A549 (cell line): ENCODE data around the gene CDK19. TPM values are rescaled to one million over a fixed set of nuclear protein-coding genes. Genes with fewer than 3 reads are reported as not detected.

Experiments
- ATAC-seq, 2 experiments: fragments of 200-7000 bp in 1 of 2; fragments of >200 bp in 1 of 2; cut with Nextera tagmentation in 1 of 2; cut with Tn5 transposase in 1 of 2; 3 replicates each; pipeline versions ENCODE4 v1.8.0 to v1.9.1; 2018 to 2020; ENCODE audit warnings: mild to moderate bottlenecking in 1 of 2, moderate library complexity in 1 of 2
- CTCF ChIA-PET: fragments of 300-600 bp; sonication (Branson Sonifier 250); formaldehyde crosslinking; extraction: SDS; loops from one replicate; lab custom pipeline; 2021; ENCODE audit warnings: antibody characterized with exemption, inconsistent platforms; lab: Yijun Ruan, JAX
- POLR2A ChIA-PET: fragments of 350-600 bp; formaldehyde crosslinking; extraction: SDS; loops from one replicate; lab custom pipeline; 2021; ENCODE audit warnings: antibody characterized with exemption, inconsistent platforms; lab: Yijun Ruan, JAX
- DNase-seq, 2 experiments: peaks; one replicate each; pipeline versions ENCODE4 v3.0.0 to v3.0.0-alpha.2; 2011 to 2016; ENCODE audit warnings: low read depth in 1 of 2, low spot score in 1 of 2
- FAIRE-seq: peaks from 2 replicates; lab custom pipeline; 2011; peaks lifted over from hg19 to GRCh38; lab: Jason Lieb, UNC
- H3K27ac ChIP-seq, 2 experiments: fragments of >200 bp; sonication (Bioruptor Twin); formaldehyde crosslinking; 3 replicates each; pipeline ENCODE4 v1.5.1; 2016 to 2017
- H3K4me1 ChIP-seq: fragments of >200 bp; sonication (Bioruptor Twin); formaldehyde crosslinking; 3 replicates; pipeline ENCODE4 v1.6.1; 2016
- H3K4me2 ChIP-seq: fragments of >200 bp; sonication (Bioruptor Twin); formaldehyde crosslinking; 3 replicates; pipeline ENCODE4 v1.6.1; 2016
- H3K4me3 ChIP-seq: fragments of >200 bp; sonication (Bioruptor Twin); formaldehyde crosslinking; 3 replicates; pipeline ENCODE4 v1.5.1; 2016
- H3K9me3 ChIP-seq: fragments of >200 bp; sonication (Bioruptor Twin); formaldehyde crosslinking; 3 replicates; pipeline ENCODE4 v1.6.1; 2016
- CEBPB ChIP-seq, 2 experiments: fragments of >200 bp in 1 of 2; sonication (Bioruptor Twin) in 1 of 2; formaldehyde crosslinking in 1 of 2; IDR thresholded peaks; 2 replicates each; pipeline ENCODE4 v1.6.1; 2012 to 2016
- CHD4 ChIP-seq: fragments of 200-600 bp; sonication (generic); IDR thresholded peaks from 2 replicates; pipeline ENCODE4 v1.6.1; 2016; ENCODE audit warnings: antibody characterized with exemption, mild to moderate bottlenecking, borderline replicate concordance
- EHF ChIP-seq: fragments of 250-450 bp; sonication (Bioruptor Pico); IDR thresholded peaks from 2 replicates; pipeline ENCODE4 v1.5.0; 2020; ENCODE audit warnings: mild to moderate bottlenecking
- ESRRA ChIP-seq: fragments of 150-350 bp; IDR thresholded peaks from 2 replicates; pipeline ENCODE4 v1.6.1; 2014; ENCODE audit warnings: mild to moderate bottlenecking, low read length, borderline replicate concordance
- GATA3 ChIP-seq: IDR thresholded peaks from 2 replicates; pipeline ENCODE4 v1.6.1; 2012; ENCODE audit warnings: borderline replicate concordance
- HEYL ChIP-seq: fragments of 250-450 bp; sonication (Bioruptor Pico); IDR thresholded peaks from 2 replicates; pipeline ENCODE4 v1.8.0; 2021; ENCODE audit warnings: mild to moderate bottlenecking, moderate library complexity
- HOXB13 ChIP-seq: fragments of 250-450 bp; sonication (Bioruptor Pico); IDR thresholded peaks from 2 replicates; pipeline ENCODE4 v1.5.0; 2020; ENCODE audit warnings: low read depth, mild to moderate bottlenecking, moderate library complexity
- HOXB5 ChIP-seq: fragments of 250-450 bp; sonication (Bioruptor Pico); IDR thresholded peaks from 2 replicates; pipeline ENCODE4 v1.5.0; 2020; ENCODE audit warnings: mild to moderate bottlenecking, moderate library complexity
- JUN ChIP-seq, 2 experiments: fragments of >200 bp; sonication (Bioruptor Twin); formaldehyde crosslinking; IDR thresholded peaks; 2 replicates in 1 of 2; 3 replicates in 1 of 2; pipeline ENCODE4 v1.6.1; 2016 to 2017
- MYC ChIP-seq: IDR thresholded peaks from 2 replicates; pipeline ENCODE4 v1.6.1; 2012; ENCODE audit warnings: mild to moderate bottlenecking, inconsistent platforms, low read length, improper control_type of control experiment, borderline replicate concordance
- NFE2L2 ChIP-seq: fragments of 150-350 bp; conservative IDR thresholded peaks from 2 replicates; pipeline ENCODE4 v1.6.1; 2014; ENCODE audit warnings: low read length
- RNF2 ChIP-seq: fragments of 200-600 bp; sonication (generic); IDR thresholded peaks from 2 replicates; pipeline ENCODE4 v1.6.1; 2016; ENCODE audit warnings: low read depth, mild to moderate bottlenecking, antibody characterized with exemption, moderate library complexity, borderline replicate concordance
- SREBF2 ChIP-seq: fragments of 450-650 bp; IDR thresholded peaks from 2 replicates; pipeline ENCODE4 v1.6.1; 2014; ENCODE audit warnings: mild to moderate bottlenecking, moderate library complexity
- ZFP36 ChIP-seq: fragments of 450-650 bp; IDR thresholded peaks from 2 replicates; pipeline ENCODE4 v1.6.1; 2014; ENCODE audit warnings: borderline replicate concordance; ENCODE audit not compliant: partially characterized antibody
- WGBS: methylation state at CpG from one replicate; pipeline ENCODE4 v1.1.6; 2017; ENCODE audit errors: missing lambda C conversion rate; 5-methylcytosine and 5-hydroxymethylcytosine counted together
- polyA plus RNA-seq, 4 experiments: library from polyadenylated mRNA; depleted of rRNA in 3 of 4; stranded (reverse); fragments of >200 nt; fragmentation: RNase III in 1 of 4; extraction: RNeasy Plus Mini Kit Qiagen cat#74134 plus additional on column Dnase treatment in 1 of 4; gene quantifications; 2 replicates in 3 of 4; 3 replicates in 1 of 4; pipeline ENCODE4 v1.2.3, GENCODE V29; 2011 to 2017
- TF ChIP-seq, protein P1 (sequence below): fragments of 200-600 bp; sonication (generic); IDR thresholded peaks from 2 replicates; pipeline ENCODE4 v1.6.1; 2016; ENCODE audit warnings: antibody characterized with exemption, mild to moderate bottlenecking, moderate library complexity
- TF ChIP-seq, protein P2 (sequence below): IDR thresholded peaks from 2 replicates; pipeline ENCODE4 v1.6.1; 2012
- TF ChIP-seq, protein P3 (sequence below): fragments of >200 bp; sonication (Bioruptor Twin); formaldehyde crosslinking; IDR thresholded peaks from 2 replicates; pipeline ENCODE4 v1.6.1; 2016
- TF ChIP-seq, protein P4 (sequence below): fragments of 150-350 bp; IDR thresholded peaks from 2 replicates; pipeline ENCODE4 v1.6.1; 2014; ENCODE audit warnings: low read depth, mild to moderate bottlenecking, low read length

The CDK19 gene
- polyA plus RNA-seq, 2 of the 4 experiments (the other 2 are of a cell fraction): 7.1 to 18.6 TPM

DNA sequence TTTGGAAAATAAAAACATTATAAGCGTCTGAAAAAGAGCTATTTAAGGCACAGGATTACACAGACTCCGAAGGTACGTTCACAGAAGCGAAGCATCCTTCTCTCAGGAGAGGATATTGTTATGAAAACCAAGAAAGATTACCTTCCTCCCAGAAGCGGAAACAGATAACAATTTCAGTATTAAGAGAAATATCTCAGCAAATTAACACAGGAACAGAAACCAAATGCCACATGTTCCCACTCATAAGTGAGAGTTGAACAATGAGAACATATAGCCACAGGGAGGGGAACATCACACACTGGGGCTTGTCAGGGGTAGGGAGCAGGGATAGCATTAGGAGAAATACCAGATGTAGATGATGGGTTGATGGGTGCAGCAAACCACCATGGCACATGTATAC is 109.7 kb downstream of the CDK19 start (continued):
- TF ChIP-seq, protein P1, sequence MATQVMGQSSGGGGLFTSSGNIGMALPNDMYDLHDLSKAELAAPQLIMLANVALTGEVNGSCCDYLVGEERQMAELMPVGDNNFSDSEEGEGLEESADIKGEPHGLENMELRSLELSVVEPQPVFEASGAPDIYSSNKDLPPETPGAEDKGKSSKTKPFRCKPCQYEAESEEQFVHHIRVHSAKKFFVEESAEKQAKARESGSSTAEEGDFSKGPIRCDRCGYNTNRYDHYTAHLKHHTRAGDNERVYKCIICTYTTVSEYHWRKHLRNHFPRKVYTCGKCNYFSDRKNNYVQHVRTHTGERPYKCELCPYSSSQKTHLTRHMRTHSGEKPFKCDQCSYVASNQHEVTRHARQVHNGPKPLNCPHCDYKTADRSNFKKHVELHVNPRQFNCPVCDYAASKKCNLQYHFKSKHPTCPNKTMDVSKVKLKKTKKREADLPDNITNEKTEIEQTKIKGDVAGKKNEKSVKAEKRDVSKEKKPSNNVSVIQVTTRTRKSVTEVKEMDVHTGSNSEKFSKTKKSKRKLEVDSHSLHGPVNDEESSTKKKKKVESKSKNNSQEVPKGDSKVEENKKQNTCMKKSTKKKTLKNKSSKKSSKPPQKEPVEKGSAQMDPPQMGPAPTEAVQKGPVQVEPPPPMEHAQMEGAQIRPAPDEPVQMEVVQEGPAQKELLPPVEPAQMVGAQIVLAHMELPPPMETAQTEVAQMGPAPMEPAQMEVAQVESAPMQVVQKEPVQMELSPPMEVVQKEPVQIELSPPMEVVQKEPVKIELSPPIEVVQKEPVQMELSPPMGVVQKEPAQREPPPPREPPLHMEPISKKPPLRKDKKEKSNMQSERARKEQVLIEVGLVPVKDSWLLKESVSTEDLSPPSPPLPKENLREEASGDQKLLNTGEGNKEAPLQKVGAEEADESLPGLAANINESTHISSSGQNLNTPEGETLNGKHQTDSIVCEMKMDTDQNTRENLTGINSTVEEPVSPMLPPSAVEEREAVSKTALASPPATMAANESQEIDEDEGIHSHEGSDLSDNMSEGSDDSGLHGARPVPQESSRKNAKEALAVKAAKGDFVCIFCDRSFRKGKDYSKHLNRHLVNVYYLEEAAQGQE: no peak
- TF ChIP-seq, protein P2, sequence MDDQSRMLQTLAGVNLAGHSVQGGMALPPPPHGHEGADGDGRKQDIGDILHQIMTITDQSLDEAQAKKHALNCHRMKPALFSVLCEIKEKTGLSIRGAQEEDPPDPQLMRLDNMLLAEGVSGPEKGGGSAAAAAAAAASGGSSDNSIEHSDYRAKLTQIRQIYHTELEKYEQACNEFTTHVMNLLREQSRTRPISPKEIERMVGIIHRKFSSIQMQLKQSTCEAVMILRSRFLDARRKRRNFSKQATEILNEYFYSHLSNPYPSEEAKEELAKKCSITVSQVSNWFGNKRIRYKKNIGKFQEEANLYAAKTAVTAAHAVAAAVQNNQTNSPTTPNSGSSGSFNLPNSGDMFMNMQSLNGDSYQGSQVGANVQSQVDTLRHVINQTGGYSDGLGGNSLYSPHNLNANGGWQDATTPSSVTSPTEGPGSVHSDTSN: no peak
- no peak for TF ChIP-seq EHF (CRISPR knock-in tag)

DNA sequence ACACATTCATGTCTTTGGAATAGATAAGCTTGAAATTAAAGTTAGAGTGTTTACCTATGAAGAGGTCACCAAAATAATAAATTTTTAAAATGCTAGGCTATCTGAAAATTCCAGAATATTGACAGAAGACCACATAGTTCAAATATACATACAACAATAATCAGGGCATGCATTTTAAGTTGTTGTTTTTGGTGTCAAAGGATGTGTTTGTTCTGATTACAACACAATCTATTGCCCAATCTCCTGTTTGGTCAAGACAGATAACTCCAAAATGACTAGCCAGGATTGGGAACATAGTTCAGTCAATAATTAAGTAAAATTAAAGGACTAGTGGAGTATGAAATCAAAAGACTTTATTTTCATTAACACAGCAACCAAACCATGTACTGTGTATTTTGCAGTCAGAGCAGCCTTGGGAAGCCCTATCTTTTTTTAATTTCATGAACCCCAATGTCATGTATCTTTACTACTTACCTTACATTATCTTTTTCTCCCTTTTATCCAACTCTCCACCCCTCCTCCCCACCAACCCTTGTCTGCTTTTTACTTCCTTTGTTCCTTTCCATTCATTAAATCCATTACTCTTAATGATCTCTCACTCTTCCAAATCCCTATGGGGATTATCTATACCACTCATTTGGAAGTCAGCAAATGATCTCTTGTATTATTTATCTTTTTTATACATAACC is 111.2 kb downstream of the CDK19 start:
- H3K27ac ChIP-seq: peak overlapping the region in 1 of 2 experiments; percentile 42; a peak in 1 of 6 replicates
- no peaks in the 10 kb centered on the region for H3K9me3 ChIP-seq
- peaks cover 43% of the 10 kb centered on the region for H3K4me1 ChIP-seq
- no peak for FAIRE-seq
- H3K4me3 ChIP-seq: no peak overlapping the region
- H3K4me2 ChIP-seq: peak overlapping the region; percentile 68
- ChIA-PET POLR2A (no interaction called here), CTCF (no interaction called here)
- DNase-seq: no peak
- TF ChIP-seq EHF (CRISPR knock-in tag) (no peak), GATA3 (0 out of 2 replicates have a peak, but pooled peaks have one; percentile 43), CEBPB (IDR thresholded peaks at IDR 0.05) (peak; percentile 93 to 94)
- TF ChIP-seq, protein P3, sequence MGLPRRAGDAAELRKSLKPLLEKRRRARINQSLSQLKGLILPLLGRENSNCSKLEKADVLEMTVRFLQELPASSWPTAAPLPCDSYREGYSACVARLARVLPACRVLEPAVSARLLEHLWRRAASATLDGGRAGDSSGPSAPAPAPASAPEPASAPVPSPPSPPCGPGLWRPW: peak; percentile 65; the same call in 1 of the 2 replicates
- ATAC-seq: no peak

DNA sequence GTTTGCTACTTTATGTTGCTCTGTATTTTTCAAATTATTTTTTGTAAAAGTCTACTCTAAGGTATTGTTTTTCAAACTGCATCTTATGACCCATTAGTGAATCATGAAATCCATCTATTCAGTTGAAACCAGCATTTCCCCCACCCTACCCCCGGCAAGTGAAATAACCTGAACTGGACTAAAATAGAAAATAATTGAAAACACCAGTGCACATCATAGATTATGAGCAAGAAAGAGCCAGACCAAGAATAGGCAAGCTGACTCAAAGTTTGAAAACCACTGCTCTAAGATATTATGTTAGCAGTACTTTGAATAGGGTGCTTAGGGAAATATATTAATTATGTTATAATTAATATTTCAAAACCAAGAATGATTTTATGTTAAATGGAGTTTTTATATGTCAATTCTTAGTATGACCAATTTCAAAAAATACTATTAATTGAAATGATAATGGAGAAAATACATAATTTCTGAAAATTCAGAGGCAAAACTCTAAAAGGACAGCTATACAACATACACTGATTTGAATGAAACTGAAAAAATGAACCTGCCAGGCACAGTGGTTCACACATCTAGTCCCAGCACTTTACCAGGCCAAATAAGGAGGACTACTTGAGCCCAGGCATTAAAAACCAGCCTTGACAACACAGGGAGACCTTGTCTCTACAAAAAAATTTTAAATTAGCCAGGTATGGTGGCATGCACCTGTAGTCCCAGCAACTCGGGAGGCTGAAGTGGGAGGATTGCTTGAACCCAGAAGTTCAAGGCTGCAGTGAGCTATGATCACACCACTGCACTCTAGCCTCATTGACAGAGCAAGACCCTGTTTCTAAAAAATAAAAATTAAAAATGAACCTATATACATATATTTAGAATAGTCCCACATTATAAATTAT is 112.0 kb downstream of the CDK19 start:
- FAIRE-seq (no peak), DNase-seq (no peak), ATAC-seq (no peak)
- Histone ChIP-seq H3K27ac (no peak overlapping the region), H3K4me3 (no peak overlapping the region), H3K4me1 (peaks cover 37% of the 10 kb centered on the region), H3K4me2 (peak overlapping the region; percentile 68), H3K9me3 (no peaks in the 10 kb centered on the region)
- TF ChIP-seq HEYL (CRISPR knock-in tag) (no peak), JUN (IDR thresholded peaks at IDR 0.05) (no peak), MYC (no peak), GATA3 (no peak), NFE2L2 (no peak), ESRRA (no peak), SREBF2 (no peak), RNF2 (no peak), HOXB13 (CRISPR knock-in tag) (no peak), HOXB5 (CRISPR knock-in tag) (no peak), ZFP36 (no peak), CHD4 (no peak)
- TF ChIP-seq, protein P4, sequence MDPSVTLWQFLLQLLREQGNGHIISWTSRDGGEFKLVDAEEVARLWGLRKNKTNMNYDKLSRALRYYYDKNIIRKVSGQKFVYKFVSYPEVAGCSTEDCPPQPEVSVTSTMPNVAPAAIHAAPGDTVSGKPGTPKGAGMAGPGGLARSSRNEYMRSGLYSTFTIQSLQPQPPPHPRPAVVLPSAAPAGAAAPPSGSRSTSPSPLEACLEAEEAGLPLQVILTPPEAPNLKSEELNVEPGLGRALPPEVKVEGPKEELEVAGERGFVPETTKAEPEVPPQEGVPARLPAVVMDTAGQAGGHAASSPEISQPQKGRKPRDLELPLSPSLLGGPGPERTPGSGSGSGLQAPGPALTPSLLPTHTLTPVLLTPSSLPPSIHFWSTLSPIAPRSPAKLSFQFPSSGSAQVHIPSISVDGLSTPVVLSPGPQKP: no peak
- ChIA-PET CTCF (no interaction called here), POLR2A (no interaction called here)
- WGBS: 83% methylated on average over 2 of the region's 2 CpGs
